Panc1 (cell line): Measurements from ENCODE around the gene MAGI1.

ENCODE experiments used
- CTCF ChIP-seq: fragments of 450-650 bp; IDR thresholded peaks from 2 replicates; pipeline ENCODE4 v1.5.1; 2017; ENCODE audit warnings: mild to moderate bottlenecking
- REST ChIP-seq, 2 experiments: IDR thresholded peaks; 2 replicates each; pipeline ENCODE4 v1.6.1; 2011 to 2012; ENCODE audit warnings: low read depth in 2 of 2, control low read depth in 1 of 2, low read length in 1 of 2, mild to moderate bottlenecking in 1 of 2, moderate library complexity in 1 of 2; ENCODE audit not compliant: insufficient read depth in 1 of 2
- SIN3A ChIP-seq: IDR thresholded peaks from 2 replicates; pipeline ENCODE4 v1.6.1; 2012; ENCODE audit warnings: low read depth, mild to moderate bottlenecking, low read length, moderate library complexity, borderline replicate concordance; ENCODE audit not compliant: insufficient read depth
- TCF7L2 ChIP-seq: IDR thresholded peaks from 2 replicates; pipeline ENCODE4 v1.6.1; 2011; ENCODE audit warnings: mild to moderate bottlenecking, low read depth, low read length, inconsistent platforms

GRCh38 chr3:65483480-65483879, 555.2 kb downstream of the MAGI1 start:
- no peak for TF ChIP-seq CTCF
- TF ChIP-seq SIN3A, result no peak
- no peak for TF ChIP-seq REST (IDR thresholded peaks at IDR 0.05; ENCODE audit: insufficient read depth in 1 of 2, low read depth in 2 of 2, low read length in 1 of 2)
- no peak for TF ChIP-seq TCF7L2
